Sigmoid colon (tissue), 7 donors: ENCODE data around the gene ASPG. TPM values are rescaled to one million over a fixed set of nuclear protein-coding genes. Genes with fewer than 3 reads are reported as not detected.

Experiments
- DNase-seq: peaks from one replicate; pipeline ENCODE4 v3.0.0-alpha.2; 2019
- H3K27ac ChIP-seq, 4 donors: fragments of 200-600 bp; sonication (generic); one replicate each; pipeline ENCODE4 v1.5.1; 2016 to 2019; ENCODE audit warnings: mild to moderate bottlenecking in 1 of 4
- H3K27me3 ChIP-seq, 3 donors: fragments of 200-600 bp; sonication (generic); one replicate each; pipeline ENCODE4 v1.5.1; 2019; ENCODE audit warnings: mild to moderate bottlenecking in 1 of 3
- H3K36me3 ChIP-seq, 4 donors: fragments of 200-600 bp; sonication (generic); one replicate each; pipeline ENCODE4 v1.5.1; 2016 to 2019
- H3K4me1 ChIP-seq, 4 donors: fragments of 200-600 bp; sonication (generic); one replicate each; pipeline ENCODE4 v1.5.1; 2017 to 2019
- H3K4me3 ChIP-seq, 4 donors: fragments of 200-600 bp; sonication (generic); one replicate each; pipeline ENCODE4 v1.5.1; 2017 to 2019; ENCODE audit warnings: mild to moderate bottlenecking in 2 of 4, moderate library complexity in 1 of 4
- H3K9me3 ChIP-seq, 4 donors: fragments of 200-600 bp in 3 of 4; sonication (generic) in 3 of 4; one replicate each; pipeline versions ENCODE4 v1.5.1 to v1.6.1; 2013 to 2019
- CTCF ChIP-seq, 4 experiments: fragments of 450-650 bp in 3 of 4; fragments of 200-600 bp in 1 of 4; IDR thresholded peaks; one replicate each; pipeline ENCODE4 v1.5.1; 2016 to 2019; ENCODE audit warnings: antibody characterized with exemption in 4 of 4, mild to moderate bottlenecking in 3 of 4, moderate library complexity in 2 of 4
- EP300 ChIP-seq, 4 donors: sonication (generic); formaldehyde crosslinking; IDR thresholded peaks; one replicate each; pipeline ENCODE4 v1.6.1; 2017; ENCODE audit warnings: antibody characterized with exemption in 4 of 4
- POLR2A ChIP-seq, 2 donors: fragments of 450-650 bp; IDR thresholded peaks; one replicate each; pipeline ENCODE4 v1.6.1; 2016; ENCODE audit warnings: antibody characterized with exemption in 2 of 2, mild to moderate bottlenecking in 2 of 2, moderate library complexity in 2 of 2
- POLR2AphosphoS5 ChIP-seq, 4 donors: sonication (generic); formaldehyde crosslinking; IDR thresholded peaks; one replicate each; pipeline ENCODE4 v1.6.1; 2017; ENCODE audit warnings: antibody characterized with exemption in 4 of 4
- WGBS, 2 donors: extraction: QIAGEN DNeasy Blood & Tissue Kit; methylation state at CpG; one replicate each; pipeline ENCODE4 v1.1.7; 2013; 5-methylcytosine and 5-hydroxymethylcytosine counted together
- intact Hi-C: fragments of 100-400 bp; cut with DNase I; formaldehyde crosslinking; loops from one replicate; pipeline ENCODE4 v1.15.1; 2023
- polyA plus RNA-seq, 3 donors: library from polyadenylated mRNA; stranded (reverse); fragments of 200-250 nt; gene quantifications; one replicate each; pipeline ENCODE4 v1.2.3, GENCODE V29; 2013
- total RNA-seq, 4 donors: library from RNA; depleted of rRNA; stranded (reverse); fragments of >200 nt; gene quantifications; one replicate each; pipeline ENCODE4 v1.1.0, GENCODE V29; 2016
- donor health status: healthy with polysubstance abuse.
- donor health status: Bipolar disorder and iron deficiency.
- donor health status: healthy.

ASPG gene
- total and polyA plus RNA-seq, 7 donors = 0.14 to 24.6 (median 3.5) TPM; not detected in 1

- H3K27me3 ChIP-seq = peaks cover 0 to 21% (median 14%) of the 10 kb centered on the region in 3 donors
- intact Hi-C loops = no loop called here
- H3K4me3 ChIP-seq = no peak overlapping the region
- WGBS, 2 donors = 88 to 89% methylated on average over 31 of the region's 31 CpGs
- no peak for DNase-seq
- no peaks in the 10 kb centered on the region for H3K4me1 ChIP-seq
- H3K9me3 ChIP-seq = no peaks in the 10 kb centered on the region
- no peak for TF ChIP-seq EP300 (IDR thresholded peaks at IDR 0.05)
- no peak for TF ChIP-seq POLR2A (IDR thresholded peaks at IDR 0.05)
- TF ChIP-seq CTCF (IDR thresholded peaks at IDR 0.05) = no peak
- TF ChIP-seq POLR2AphosphoS5 (IDR thresholded peaks at IDR 0.05) = no peak
- H3K36me3 ChIP-seq = no peaks in the 10 kb centered on the region
- H3K27ac ChIP-seq = no peak overlapping the region
Observed at GRCh38 chr14:104095426-104096310, 10.2 kb downstream of the ASPG start.

- no peak for TF ChIP-seq CTCF (IDR thresholded peaks at IDR 0.05)
- TF ChIP-seq EP300 (IDR thresholded peaks at IDR 0.05) = no peak
- no peak for TF ChIP-seq POLR2AphosphoS5 (IDR thresholded peaks at IDR 0.05)
- no peak for TF ChIP-seq POLR2A (IDR thresholded peaks at IDR 0.05)
- peaks cover 0 to 21% (median 14%) of the 10 kb centered on the region in 3 donors for H3K27me3 ChIP-seq
- H3K4me3 ChIP-seq = no peak overlapping the region
- H3K27ac ChIP-seq = no peak overlapping the region
- no peaks in the 10 kb centered on the region for H3K36me3 ChIP-seq
- intact Hi-C loops = no loop called here
- H3K4me1 ChIP-seq = no peaks in the 10 kb centered on the region
- no peak for DNase-seq
- WGBS, 2 donors = 87 to 90% methylated on average over 14 of the region's 14 CpGs
- no peaks in the 10 kb centered on the region for H3K9me3 ChIP-seq
Observed at GRCh38 chr14:104096318-104096717, 10.8 kb downstream of the ASPG start.

GRCh38 chr14:104096751-104097700, 11.5 kb downstream of the ASPG start:
- no peak overlapping the region for H3K4me3 ChIP-seq
- no peaks in the 10 kb centered on the region for H3K36me3 ChIP-seq
- no peak overlapping the region for H3K27ac ChIP-seq
- WGBS, 2 donors = 77 to 85% methylated on average over 25 of the region's 25 CpGs
- peaks cover 0 to 21% (median 14%) of the 10 kb centered on the region in 3 donors for H3K27me3 ChIP-seq
- H3K9me3 ChIP-seq = no peaks in the 10 kb centered on the region
- H3K4me1 ChIP-seq = no peaks in the 10 kb centered on the region
- TF ChIP-seq EP300 (IDR thresholded peaks at IDR 0.05) = no peak
- no peak for TF ChIP-seq POLR2A (IDR thresholded peaks at IDR 0.05)
- no peak for TF ChIP-seq POLR2AphosphoS5 (IDR thresholded peaks at IDR 0.05)
- no peak for TF ChIP-seq CTCF (IDR thresholded peaks at IDR 0.05)
- DNase-seq = no peak
- intact Hi-C loops = no loop called here

- no peak overlapping the region for H3K4me3 ChIP-seq
- peaks cover 0 to 18% (median 14%) of the 10 kb centered on the region in 3 donors for H3K27me3 ChIP-seq
- no peaks in the 10 kb centered on the region for H3K4me1 ChIP-seq
- no peak overlapping the region for H3K27ac ChIP-seq
- intact Hi-C loops = no loop called here
- no peaks in the 10 kb centered on the region for H3K36me3 ChIP-seq
- no peak for DNase-seq
- TF ChIP-seq CTCF (IDR thresholded peaks at IDR 0.05) = no peak
- TF ChIP-seq POLR2AphosphoS5 (IDR thresholded peaks at IDR 0.05) = no peak
- TF ChIP-seq EP300 (IDR thresholded peaks at IDR 0.05) = no peak
- no peak for TF ChIP-seq POLR2A (IDR thresholded peaks at IDR 0.05)
- no peaks in the 10 kb centered on the region for H3K9me3 ChIP-seq
- WGBS, 2 donors = 89 to 91% methylated on average over 25 of the region's 25 CpGs
Observed at GRCh38 chr14:104098272-104099095, 13.0 kb downstream of the ASPG start.
